ENCODE measurements around the gene GNG8. TPM values are rescaled to one million over a fixed set of nuclear protein-coding genes. Genes with fewer than 3 reads are reported as not detected.
"Not testable (repeated sequence)": the region's sequence is repeated elsewhere in the genome, so short reads cannot be mapped to it uniquely, and the experiment has no call there.

The GNG8 gene
- total RNA-seq, 2 experiments from 2014 or later, result 8.6 to 12.2 TPM

- CTCF ChIA-PET, result interaction anchor here (1.7 kb wide), 1 partner anchor 13 kb away, joined by 7 read pairs; the partner anchor contains the start of gene DACT3
- POLR2A ChIA-PET, result no interaction called here
Observed at GRCh38 chr19:46648961-46649960, 13.3 kb upstream of the GNG8 start.

DNA sequence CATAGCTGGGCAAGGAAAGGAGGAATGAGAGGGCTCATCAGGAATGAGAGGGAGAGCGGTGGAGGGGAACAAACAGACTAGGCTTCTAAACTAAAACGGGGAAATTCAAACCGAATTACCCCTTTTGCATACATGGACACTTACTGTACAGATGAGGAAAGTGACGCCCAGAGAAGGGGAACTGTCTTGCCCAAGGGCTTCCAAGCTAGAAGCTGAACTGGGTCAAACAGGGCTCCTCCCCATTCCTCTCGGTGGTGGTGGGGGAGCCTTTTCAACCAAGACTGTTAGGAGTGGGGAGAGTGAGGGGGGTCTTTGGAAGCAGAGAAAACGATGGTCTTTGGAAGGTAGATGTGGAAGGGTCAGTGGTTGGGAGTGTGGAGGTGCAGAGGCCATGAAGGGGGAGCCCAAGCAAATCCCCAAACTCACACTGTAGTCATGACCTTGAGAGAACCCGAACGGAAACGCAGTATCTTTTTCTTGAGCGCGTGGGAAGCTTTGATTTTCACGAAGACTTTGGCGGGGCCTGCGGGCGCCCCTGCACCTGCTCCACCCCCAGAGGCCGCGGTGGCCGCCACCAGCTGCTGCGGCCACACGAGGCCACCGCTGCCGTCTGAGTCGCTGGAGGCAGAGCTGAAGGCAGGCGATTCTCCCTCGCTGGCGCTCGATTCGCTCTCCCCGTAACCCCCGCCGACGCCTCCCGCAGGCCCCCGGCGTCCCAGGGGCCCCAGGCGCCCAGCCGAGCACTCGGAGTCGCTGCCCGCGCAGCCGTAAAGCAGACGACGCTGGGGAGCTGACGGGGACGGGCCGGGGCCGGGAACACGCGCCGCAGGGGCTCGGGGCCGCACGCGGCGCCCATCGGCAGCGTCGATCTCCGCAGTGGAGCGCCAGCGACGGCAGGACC, 12.3 kb upstream of the GNG8 start:
- ChIA-PET POLR2A (no interaction called here), CTCF (interaction anchor here (1.7 kb wide), 1 partner anchor 13 kb away, joined by 7 read pairs; the partner anchor contains the start of gene DACT3)

DNA sequence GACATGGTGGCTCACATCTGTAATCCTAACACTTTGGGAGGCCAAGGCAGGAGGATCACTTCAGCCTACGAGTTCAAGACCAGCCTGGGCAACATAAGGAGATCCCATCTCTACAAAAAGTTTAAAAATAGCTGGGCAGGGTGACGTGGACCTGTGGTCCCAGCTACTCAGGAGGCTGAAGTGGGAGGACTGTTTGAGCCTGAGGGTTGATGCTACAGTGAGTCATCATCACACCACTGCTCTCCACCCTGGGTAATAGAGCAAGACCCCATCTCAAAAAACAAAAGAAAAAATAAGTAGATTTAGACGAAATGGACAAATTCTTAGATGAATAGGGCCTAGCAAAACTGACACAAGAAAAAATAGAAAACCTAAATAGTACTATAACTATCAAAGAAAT, 10.4 kb upstream of the GNG8 start:
- POLR2A ChIA-PET, result no interaction called here
- CTCF ChIA-PET, result interaction anchor here (1.2 to 1.6 kb wide), 2 partner anchors 11 to 32 kb away, joined by 3 to 5 read pairs; no protein-coding TSS in a partner anchor

- CTCF ChIA-PET, result interaction anchor here (1.6 kb wide), 1 partner anchor 13 kb away, joined by 3 read pairs; no protein-coding TSS in a partner anchor
- POLR2A ChIA-PET, result no interaction called here
Observed at GRCh38 chr19:46644720-46645119, 8.7 kb upstream of the GNG8 start.

DNA sequence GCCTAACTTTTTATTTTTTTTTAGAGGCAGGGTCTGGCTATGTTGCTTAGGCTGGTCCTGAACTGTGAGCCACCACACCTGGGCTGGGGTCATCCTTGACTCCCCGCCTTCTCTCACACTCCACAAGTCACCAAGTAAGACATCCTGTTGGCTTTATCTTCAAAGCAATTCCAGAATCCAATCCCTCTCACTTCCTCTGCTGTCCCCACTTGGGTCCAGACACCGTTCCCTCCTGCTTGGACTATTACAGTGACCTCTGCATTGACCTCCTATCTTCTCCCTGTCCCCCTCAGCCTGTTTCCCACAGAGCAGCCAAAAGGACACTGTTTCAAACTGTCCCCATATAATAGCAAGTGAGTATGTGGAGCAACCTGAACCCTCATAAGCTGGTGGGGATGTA, 4.7 kb upstream of the GNG8 start:
- ChIA-PET POLR2A (interaction anchor here (0.7 kb wide), 1 partner anchor 20 kb away, joined by 3 read pairs; the partner anchor contains the start of gene DACT3), CTCF (interaction anchor here (1.0 kb wide), 1 partner anchor 199 kb away, joined by 3 read pairs; no protein-coding TSS in a partner anchor)

DNA sequence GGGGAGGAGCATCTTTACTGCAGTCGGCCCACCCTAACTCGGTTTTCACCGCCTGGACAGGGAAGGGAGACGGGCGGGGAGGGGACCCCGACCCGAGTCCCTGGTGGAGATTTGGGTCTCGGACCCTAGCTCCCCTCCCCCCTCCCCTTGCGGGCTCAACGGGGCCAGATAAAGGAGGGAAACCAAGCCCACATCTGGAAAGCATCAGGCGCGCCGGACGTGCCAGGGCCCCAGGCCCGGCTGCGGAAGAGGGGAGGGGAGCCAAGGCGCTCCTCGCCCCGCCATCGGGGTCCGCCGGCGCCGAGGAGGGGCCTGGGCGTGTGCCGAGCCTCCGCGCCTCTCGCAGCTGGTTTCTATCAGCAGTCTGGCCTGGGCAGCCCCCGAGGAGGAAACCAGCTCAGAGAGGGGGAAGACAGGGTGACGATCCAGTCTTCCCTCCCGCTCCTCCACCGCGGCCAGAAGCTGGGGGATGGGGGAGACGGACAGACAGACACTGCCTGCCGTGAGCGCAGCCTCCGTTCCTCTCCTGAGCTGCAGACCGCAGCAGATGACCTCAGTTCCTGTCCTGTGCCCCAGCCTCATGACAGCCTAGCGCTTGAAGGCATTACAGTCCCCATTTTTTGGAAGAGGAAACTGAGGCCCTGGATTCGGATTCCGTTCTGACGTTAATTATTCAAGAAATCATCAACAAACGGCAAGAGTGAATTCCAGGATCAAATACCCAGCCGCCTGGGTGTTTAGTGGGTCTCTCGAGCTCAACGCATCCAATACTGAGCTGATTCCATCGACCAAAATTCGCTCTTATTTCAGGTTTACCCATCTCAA, 3.6 kb upstream of the GNG8 start:
- ChIA-PET POLR2A (no interaction called here), CTCF (interaction anchor here (0.6 to 1.0 kb wide), 3 partner anchors 145 to 1242 kb away, joined by 3 read pairs; no protein-coding TSS in a partner anchor)

- CTCF ChIA-PET, result interaction anchor here (0.6 to 1.7 kb wide), 3 partner anchors 19 to 46 kb away, joined by 3 to 7 read pairs (median 3); partner anchors contain the start of gene DACT3
- POLR2A ChIA-PET, result no interaction called here
Observed at GRCh38 chr19:46637224-46637623, 1.2 kb upstream of the GNG8 start.

DNA sequence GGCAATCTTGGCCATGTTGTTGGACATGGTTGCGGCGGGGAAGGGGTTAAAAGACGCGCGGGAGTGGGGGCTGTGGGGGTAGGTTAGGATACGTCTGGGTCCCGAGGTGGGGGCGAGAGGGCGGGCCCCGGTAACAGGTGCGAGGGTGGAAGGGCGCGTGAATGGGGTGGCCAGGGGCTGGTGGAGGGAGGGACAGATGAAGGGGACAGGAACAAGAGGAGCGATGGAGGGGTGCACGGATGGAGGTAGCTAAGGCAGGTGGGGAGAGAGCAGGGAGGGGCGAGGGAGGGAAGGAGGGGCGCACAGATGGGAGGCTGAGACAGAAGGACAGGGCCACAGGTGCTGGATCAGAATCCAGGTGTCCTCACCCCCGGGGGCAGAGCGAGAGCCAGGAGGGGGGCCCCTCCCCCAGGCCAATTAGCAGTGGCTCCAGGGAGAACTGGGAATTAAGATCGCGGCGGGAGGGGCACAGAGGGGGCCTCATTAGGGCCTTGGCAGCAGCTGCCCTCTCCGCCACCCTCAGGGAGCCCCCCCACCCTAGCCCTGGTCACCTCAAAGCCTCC, 1.3 kb downstream of the GNG8 start:
- POLR2A ChIA-PET, result interaction anchor here (1.4 kb wide), 1 partner anchor 34 kb away, joined by 10 read pairs; the partner anchor contains the start of gene CALM3
- CTCF ChIA-PET, result interaction anchor here (1.1 to 1.8 kb wide), 2 partner anchors 11 to 18 kb away, joined by 3 read pairs; no protein-coding TSS in a partner anchor

DNA sequence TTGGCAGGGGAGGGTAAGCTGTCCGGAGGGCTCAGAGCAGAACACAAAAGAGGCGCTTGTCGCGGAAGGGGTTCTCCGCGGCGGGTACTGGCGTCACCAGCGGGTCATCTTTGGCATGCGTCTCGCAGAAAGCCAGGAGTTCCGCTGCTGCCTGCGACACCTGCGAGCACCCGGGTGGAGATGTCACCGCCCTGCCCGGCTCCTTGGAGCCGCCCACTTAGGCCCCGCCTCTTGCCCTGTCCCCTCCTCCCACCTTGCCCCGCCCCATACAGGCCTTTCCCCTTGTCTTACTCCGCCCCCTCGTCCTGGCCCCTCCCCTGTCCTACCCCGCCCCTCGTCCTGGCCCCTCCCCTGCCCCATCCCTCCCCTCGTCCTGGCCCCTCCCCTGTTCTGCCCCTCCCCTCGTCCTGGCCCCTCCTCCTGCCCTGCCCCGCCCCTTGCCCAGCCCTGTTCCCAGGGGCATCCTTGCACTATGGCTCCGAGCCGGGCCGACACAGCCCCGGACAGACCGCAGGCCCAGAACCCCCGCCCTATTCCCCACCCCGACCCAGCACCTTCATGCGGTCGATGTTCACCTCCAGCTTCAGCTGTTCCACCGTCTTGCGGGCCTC, 1.9 kb downstream of the GNG8 start:
- ChIA-PET CTCF (interaction anchor here (1.0 to 1.8 kb wide), 5 partner anchors 10 to 23 kb away, joined by 3 to 4 read pairs (median 3); no protein-coding TSS in a partner anchor), POLR2A (interaction anchor here (1.4 kb wide), 1 partner anchor 33 kb away, joined by 10 read pairs; the partner anchor contains the start of gene CALM3)

DNA sequence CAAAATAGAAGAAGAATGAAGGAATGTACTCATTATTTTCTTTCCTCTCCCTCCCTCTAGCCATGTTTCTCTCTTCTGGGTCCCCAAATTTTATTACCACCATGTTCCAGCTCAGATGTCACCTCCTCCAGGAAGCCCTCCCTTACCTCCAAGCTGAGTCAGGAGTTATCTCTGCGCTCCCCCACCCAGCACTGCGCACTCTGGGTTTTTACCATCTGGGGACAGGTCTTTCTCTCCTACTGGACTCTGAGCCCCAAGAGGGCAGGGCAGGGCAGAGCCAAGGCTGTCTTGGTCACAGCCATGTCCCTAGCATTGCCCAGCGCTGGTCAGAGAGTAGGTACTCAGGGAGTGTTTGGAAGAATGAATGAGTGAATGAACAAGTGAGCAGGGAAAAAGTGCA, 2.9 kb downstream of the GNG8 start:
- ChIA-PET CTCF (interaction anchor here (1.3 to 1.8 kb wide), 3 partner anchors 9 to 22 kb away, joined by 3 to 4 read pairs (median 3); no protein-coding TSS in a partner anchor), POLR2A (interaction anchor here (0.5 to 1.4 kb wide), 2 partner anchors 31 to 32 kb away, joined by 4 to 10 read pairs; partner anchors contain the start of gene CALM3)

- ChIA-PET POLR2A (no interaction called here), CTCF (interaction anchor here (0.9 to 1.6 kb wide), 3 partner anchors 18 to 30 kb away, joined by 3 to 6 read pairs (median 4); no protein-coding TSS in a partner anchor)
Observed at GRCh38 chr19:46631481-46631880, 4.5 kb downstream of the GNG8 start.

- ChIA-PET POLR2A (no interaction called here), CTCF (interaction anchor here (0.9 to 1.6 kb wide), 2 partner anchors 17 to 18 kb away, joined by 3 to 4 read pairs; no protein-coding TSS in a partner anchor)
Observed at GRCh38 chr19:46630586-46631205, 5.3 kb downstream of the GNG8 start.

DNA sequence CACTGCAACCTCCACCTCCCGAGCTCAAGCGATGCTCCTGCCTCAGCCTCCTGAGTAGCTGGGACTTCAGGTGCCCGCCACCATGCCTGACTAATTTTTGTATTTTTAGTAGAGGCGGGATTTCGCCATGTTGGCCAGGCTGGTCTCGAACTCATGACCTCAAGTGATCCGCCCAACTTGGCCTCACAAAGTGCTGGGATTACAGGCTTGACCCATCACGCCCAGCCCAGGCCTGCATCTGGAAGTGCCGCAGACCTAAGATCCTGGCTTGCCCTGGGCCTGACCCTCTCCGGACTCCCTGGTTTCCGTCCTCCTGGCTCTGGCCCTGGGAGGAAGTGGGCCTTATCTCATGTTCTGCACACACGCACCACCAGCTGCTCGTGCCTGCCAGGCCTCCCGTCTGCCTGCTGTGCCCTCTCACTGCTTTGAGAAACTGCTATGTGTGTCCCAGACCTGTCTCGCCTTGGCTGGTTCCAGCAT, 6.4 kb downstream of the GNG8 start:
- ChIA-PET CTCF (interaction anchor here (1.6 kb wide), 1 partner anchor 16 kb away, joined by 4 read pairs; no protein-coding TSS in a partner anchor), POLR2A (no interaction called here)

GRCh38 chr19:46628970-46629369, 7.0 kb downstream of the GNG8 start:
- CTCF ChIA-PET, result interaction anchor here (1.4 to 1.6 kb wide), 2 partner anchors 15 to 33 kb away, joined by 3 to 4 read pairs; no protein-coding TSS in a partner anchor
- POLR2A ChIA-PET, result not testable (repeated sequence)

GRCh38 chr19:46626446-46626845, 9.6 kb downstream of the GNG8 start:
- ChIA-PET CTCF (interaction anchor here (1.7 kb wide), 1 partner anchor 13 kb away, joined by 6 read pairs; no protein-coding TSS in a partner anchor), POLR2A (no interaction called here)

- ChIA-PET CTCF (interaction anchor here (1.7 kb wide), 1 partner anchor 12 kb away, joined by 6 read pairs; no protein-coding TSS in a partner anchor), POLR2A (no interaction called here)
Observed at GRCh38 chr19:46625731-46626130, 10.3 kb downstream of the GNG8 start.
